HG03064 (cell line): ENCODE data around the gene FFAR2.

Experiments used
- ATAC-seq: cut with Tn5 transposase; IDR thresholded peaks from one replicate; pipeline ENCODE4 v1.9.1; 2021; ENCODE audit warnings: low read depth; ENCODE audit not compliant: unreplicated experiment

Gene FFAR2

DNA sequence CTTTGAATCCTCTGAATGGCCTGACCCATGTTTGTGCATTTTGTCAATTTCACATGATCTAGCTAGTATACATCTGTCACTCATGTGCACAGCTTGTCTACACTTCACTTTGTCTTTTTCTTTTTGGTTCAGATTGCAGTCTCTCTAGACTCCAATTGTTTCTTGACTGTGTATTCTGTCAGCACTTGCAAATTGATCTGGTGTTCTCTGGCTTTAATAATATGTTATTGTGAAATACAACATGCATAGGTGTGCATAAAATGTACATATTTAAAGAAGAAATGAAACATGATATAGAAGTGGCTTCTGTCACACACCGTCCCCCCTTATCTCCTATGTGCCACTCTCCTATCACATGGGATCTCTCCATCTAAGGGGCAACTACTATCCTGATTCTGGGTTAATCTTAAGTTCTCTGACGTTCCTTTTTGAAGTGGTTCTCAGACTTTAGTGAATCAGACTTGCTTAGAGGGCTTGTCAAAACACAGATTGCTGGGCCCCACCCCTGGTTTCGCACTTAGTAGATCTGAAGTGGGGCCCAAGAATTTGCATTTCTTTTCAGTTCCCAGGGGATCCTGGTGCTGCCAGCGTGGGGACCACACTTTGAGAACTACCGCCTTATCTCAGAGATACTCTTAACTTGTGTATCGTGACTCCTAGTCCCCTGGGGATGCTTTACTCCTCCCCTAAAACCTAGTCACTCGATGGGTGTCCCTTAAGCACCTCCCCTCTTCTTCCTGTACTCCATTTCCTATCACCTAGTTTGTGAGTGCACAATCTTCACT lies 36.4 kb downstream of the FFAR2 start:
- ATAC-seq, result no peak

DNA sequence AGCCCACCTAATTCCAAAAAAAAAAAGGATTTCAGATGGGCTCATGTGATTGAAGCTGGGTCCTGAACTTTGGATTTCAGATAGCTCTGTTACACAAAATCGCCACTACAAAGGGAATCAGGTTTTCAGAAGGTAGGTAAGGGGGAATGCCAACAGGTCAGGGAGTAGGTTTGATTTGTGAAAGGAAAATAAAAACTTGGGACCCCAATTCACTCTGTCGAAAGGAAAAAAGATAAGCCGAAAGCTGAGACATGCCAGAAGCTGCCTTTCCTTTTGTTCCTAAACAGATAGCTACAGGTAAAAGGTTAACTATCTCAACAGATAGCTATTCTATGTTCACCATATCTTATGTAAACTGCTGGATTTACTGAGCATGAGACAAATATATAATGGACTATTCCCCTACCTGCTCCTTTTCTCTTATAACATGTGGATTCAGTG lies 38.2 kb downstream of the FFAR2 start:
- no peak for ATAC-seq

DNA sequence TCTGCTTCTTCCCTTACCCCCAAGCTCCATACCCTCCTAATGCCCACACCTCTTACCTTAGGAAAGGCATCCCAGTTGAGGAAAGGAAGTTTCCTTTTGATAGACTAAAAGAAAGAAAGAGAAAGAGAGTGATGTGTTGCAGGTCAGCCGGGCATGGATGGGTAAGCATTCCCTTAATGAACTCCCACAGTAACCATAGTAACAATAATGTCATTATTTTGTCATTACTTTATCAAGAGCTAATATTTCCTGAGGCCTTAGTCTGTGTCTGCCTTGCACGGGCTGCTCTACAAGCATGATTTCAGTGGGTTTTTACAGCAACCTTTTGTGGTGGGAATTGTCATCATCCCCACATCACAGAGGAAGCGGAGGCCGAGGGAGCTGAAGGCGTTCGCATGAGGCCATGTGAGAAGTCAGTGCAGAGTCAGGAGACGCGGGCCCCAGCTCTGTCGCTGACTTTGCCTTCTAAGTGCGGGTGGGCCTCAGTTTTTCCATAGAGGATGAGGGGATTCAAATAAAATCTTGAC lies 39.7 kb downstream of the FFAR2 start:
- no peak for ATAC-seq

DNA sequence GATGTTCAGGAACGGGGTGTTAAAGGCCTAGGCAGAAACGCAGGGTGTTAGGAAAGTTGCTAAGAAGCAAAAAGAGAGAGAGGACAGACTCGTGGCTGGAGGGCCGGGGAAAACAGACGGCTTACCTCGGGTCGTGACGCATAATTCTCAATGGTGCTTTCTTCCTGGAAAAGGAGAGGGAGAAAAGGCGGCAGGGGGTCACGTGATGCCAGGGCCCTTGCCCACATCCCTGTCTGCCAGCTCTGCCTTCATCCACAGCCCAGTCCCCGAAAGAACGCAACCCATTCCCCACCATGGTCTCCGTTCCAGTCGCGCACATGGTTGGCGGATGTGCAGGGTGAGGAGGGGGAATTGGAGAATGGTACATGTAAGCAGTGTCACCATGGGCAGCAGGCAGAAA lies 40.6 kb downstream of the FFAR2 start:
- no peak for ATAC-seq

DNA sequence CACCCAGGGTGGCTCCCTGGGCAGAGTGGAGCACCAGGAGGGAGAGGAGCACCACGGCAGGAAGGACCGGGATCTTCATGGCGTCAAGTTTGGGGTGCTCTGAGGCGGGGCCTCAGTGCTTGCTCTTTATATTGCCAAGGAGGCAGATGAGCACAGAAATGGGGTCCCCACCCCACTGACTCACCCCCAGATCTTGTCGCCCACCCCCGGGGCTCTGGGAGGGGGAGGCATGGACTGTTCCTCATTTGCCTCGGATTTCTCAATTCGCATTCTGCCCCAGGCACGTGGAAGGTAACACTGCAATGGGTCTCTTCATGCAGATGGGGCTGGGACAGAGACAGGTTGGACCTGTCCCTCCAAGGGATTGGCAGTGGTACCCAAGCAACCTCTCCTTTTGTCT lies 42.3 kb downstream of the FFAR2 start, which contains the start of gene KRTDAP:
Gene KRTDAP (minus strand): TSS at position 101 of the 400 bp plus-strand sequence. CDS start 22 bp downstream, at position 79.
- ATAC-seq, result no peak

DNA sequence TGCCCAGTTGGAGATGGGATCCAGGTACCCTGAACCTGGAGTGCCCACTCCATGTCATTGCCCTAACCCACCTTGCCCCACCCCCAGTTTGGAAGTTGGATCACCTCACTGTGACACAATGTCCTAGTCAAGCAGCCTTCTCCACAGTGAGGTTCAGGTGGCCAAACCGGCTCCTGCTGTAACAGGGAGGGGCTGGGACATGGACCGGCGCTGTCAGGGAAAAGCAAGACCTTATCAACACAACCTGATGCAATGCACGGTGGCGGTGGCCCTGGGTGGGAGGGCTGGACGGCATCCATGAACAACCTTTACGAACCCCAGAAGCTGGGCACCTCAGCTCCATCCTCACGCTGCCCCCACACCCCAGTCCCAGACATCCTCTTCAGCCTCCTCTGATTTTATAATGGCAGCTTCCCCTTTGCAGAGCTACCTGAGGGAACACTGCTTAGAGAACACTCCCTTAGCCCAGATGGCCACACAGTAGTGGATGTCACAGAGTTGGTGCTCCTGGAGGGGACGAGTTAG lies 43.8 kb downstream of the FFAR2 start:
- no peak for ATAC-seq

DNA sequence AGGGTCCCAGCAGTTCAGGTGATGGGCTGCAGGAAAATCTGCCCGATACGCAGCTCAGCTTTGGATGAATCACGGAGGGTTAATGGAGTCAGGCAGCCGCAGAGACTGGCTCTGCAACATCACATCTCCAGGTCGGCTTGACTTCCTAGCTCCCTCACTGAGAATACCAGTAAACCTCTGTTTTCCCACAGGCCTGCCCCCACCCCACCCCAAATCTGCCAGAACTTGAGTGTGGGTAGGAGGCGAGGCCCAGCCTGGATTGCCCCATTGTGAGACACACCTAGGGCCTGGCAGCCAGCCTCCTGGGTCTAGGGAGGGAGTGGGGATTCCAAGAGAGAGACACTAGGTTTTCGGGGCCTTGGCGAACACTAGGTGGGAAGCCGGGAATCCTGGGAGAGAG lies 45.9 kb downstream of the FFAR2 start:
- ATAC-seq, result no peak

DNA sequence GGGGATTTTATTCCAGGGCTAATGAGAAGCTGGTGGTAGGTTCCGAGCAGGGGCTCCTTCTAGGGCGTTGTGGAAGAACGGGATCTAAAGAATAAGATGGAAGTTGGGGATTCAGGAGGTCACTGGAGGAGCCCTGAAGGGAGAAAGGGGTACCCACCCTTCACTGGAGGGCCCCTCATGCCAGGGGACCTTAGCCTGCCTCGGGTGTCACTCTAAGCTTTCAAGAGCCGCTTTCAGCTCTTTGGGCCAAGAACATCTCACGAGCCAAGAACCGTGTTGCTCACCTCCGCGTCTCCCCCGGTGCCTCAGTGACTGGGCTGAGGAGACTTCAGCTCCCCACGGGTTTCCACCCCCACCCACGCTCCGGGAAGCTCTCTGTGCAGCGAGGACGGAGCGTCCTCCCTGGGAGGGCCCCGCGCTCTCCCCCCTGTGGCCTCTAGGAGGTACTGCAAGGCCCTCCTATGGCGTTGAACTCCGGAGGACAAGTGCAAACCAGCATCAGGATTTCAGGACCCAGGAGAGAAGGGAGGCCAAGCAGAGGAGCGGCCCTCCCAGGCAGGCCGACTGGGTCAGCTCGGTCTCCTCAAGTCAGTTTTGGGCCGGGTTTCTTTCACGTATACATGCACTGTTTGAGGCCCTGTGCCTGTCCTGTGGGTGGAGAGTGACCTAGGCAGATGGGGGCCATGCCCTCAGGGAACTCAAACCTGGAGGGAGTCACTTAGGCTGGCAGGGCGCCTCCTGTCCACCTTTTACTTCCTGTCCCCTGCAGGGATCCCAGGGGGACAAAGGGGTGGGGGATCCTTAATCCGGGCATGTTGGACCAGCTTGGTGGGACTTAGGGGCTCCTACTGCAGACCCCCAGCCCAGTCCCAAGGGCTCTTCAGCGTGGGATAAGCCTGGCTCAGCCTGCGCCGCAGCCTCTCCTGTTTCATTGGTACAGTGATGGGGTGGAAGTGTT lies 47.3 kb downstream of the FFAR2 start:
- ATAC-seq, result no peak

DNA sequence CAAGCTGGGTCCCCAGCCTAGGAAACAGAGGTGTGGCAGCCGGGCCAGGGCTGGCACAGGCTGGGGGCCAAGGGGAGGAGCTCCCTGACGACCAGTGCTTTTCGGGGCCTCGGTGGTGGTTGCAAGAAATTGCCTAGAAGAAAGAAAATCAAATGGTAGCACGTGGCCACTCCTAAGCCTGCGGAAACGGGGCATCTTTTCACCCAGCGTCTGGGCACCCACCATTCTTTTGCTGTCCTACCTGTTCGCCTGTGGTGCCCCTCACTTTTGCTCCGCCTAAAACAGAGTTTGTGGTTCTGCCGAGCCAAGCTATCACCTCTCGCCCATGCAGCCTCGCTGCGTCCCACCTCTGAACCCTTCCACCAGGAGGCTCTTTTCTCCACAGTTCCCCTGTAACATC lies 49.3 kb downstream of the FFAR2 start:
- ATAC-seq, result no peak

DNA sequence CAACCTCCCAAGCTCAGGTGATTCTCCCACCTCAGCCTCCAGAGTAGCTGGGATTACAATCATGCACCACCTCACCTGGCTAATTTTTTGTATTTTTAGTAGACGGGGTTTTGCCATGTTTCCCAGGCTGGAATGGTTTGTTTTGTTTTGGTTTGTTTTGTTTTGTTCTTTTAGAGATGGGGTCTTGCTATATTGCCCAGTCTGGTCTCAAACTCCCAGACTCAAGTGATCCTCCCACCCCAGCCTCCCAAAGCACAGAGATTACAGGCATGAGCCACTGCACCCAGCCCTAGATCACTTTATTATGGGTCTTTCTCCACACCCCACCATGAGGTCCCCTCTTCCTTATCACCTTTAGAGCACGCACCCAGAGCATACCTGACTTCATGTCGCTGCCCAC lies 50.2 kb downstream of the FFAR2 start:
- ATAC-seq, result no peak

DNA sequence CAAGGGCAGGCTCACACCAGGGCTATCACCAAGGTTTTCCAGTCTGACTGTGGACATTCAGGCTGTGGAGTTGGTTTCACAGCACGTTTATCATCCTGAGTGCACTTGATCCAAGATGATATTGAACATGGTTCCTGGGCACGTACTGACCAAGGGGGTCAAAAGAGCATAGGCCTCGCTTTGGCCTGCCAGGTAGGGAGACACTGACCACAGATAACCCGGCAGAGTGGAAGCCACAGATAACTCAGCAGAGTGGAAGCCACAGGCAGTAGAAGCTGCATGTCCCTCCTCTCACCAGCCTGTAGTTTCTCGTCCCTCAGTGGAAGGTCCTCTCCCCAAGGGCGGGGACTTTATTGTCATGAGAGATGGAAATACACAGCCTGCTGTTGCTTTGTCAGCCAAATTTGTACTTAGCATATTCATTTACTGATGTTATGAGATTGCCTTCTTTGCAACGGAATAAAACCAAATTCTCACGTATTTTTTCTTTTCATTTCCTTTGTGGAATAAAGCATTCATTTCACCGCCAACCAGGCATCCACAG lies 51.0 kb downstream of the FFAR2 start:
- no peak for ATAC-seq

DNA sequence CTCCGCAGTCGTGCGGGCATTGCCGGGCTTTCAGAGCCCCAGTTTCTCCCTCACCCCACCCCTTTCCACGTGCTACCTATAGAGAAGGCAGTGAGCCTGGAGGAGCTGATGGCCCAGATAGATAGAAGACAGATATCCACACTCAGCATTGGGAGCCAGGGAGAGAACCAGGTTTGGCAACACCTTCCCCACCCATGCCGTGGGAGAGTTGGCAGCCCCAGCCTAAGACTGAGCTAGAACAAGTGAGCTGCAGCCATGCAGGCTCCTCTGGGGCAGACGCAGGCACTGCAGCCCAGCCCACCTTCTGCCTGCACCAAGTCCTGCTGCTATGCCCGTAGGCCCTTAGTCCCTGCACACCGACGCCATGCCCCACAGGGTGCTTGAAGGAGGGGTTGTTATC lies 52.6 kb downstream of the FFAR2 start:
- no peak for ATAC-seq
